ENCODE measurements around the gene TMEM130.
"Not testable (repeated sequence)": the region's sequence is repeated elsewhere in the genome, so short reads cannot be mapped to it uniquely, and the experiment has no call there.

Gene TMEM130

GRCh38 chr7:98878365-98879197 is 8.8 kb upstream of the TMEM130 start, which contains the start of gene TRRAP:
TRRAP (plus strand) TSS chr7:98878532; CDS start chr7:98881151, 2,619 bp downstream.
- TF ChIP-seq CTCF (conservative IDR thresholded peaks at IDR 0.05; ENCODE audit: control insufficient read depth, insufficient read depth, low read depth, low read length): no peak
- DNase-seq (ENCODE audit: low read depth): peak; percentile 51
- peak within 1 kb of the TSS; percentile 88 for H3K4me3 ChIP-seq (ENCODE audit: control insufficient read depth, low read depth, low read length)

- H3K4me3 ChIP-seq (ENCODE audit: control insufficient read depth, low read depth, low read length): peak overlapping the region; percentile 53
- no peak for DNase-seq (ENCODE audit: low read depth)
- no peak for TF ChIP-seq CTCF (conservative IDR thresholded peaks at IDR 0.05; ENCODE audit: control insufficient read depth, insufficient read depth, low read depth, low read length)
These were observed 8.0 kb upstream of the TMEM130 start for GRCh38 chr7:98877692-98878364.

GRCh38 chr7:98877146-98877545 is 7.3 kb upstream of the TMEM130 start:
- H3K4me3 ChIP-seq (ENCODE audit: control insufficient read depth, low read depth, low read length): no peak overlapping the region
- no peak for TF ChIP-seq CTCF (conservative IDR thresholded peaks at IDR 0.05; ENCODE audit: control insufficient read depth, insufficient read depth, low read depth, low read length)
- DNase-seq (ENCODE audit: low read depth): no peak

- no peak for DNase-seq (ENCODE audit: low read depth)
- H3K4me3 ChIP-seq (ENCODE audit: control insufficient read depth, low read depth, low read length): no peak overlapping the region
- no peak for TF ChIP-seq CTCF (conservative IDR thresholded peaks at IDR 0.05; ENCODE audit: control insufficient read depth, insufficient read depth, low read depth, low read length)
These were observed 5.7 kb upstream of the TMEM130 start for GRCh38 chr7:98875501-98875900.

GRCh38 chr7:98874942-98875341 is 5.1 kb upstream of the TMEM130 start:
- no peak for DNase-seq (ENCODE audit: low read depth)
- TF ChIP-seq CTCF (conservative IDR thresholded peaks at IDR 0.05; ENCODE audit: control insufficient read depth, insufficient read depth, low read depth, low read length): no peak
- no peak overlapping the region for H3K4me3 ChIP-seq (ENCODE audit: control insufficient read depth, low read depth, low read length)

- not testable (repeated sequence) for H3K4me3 ChIP-seq (ENCODE audit: control insufficient read depth, low read depth, low read length); DNase-seq (ENCODE audit: low read depth)
These were observed 3.8 kb upstream of the TMEM130 start for GRCh38 chr7:98873610-98874009.

- peak; percentile 24 for DNase-seq (ENCODE audit: low read depth)
These were observed 2.6 kb upstream of the TMEM130 start for GRCh38 chr7:98872328-98872924.

More at GRCh38 chr7:98872328-98872924, 2.6 kb upstream of the TMEM130 start:
- TF ChIP-seq CTCF (conservative IDR thresholded peaks at IDR 0.05; ENCODE audit: control insufficient read depth, insufficient read depth, low read depth, low read length): peak; percentile 24
- H3K4me3 ChIP-seq (ENCODE audit: control insufficient read depth, low read depth, low read length): no peak overlapping the region

Data from fibroblast of mammary gland (primary cell).